T-helper 1 cell treated with Interleukin-12 subunit alpha and Interleukin-12 subunit beta and Interleukin-4 antibody, amounts not matched to agents 30 μg/mL and 1 μg/mL, for 36 hours (primary cell): ENCODE data around the gene GCFC2.
"Not testable (repeated sequence)": the region's sequence is repeated elsewhere in the genome, so short reads cannot be mapped to it uniquely, and the experiment has no call there.

ENCODE experiments used
- H3K27ac Mint-ChIP-seq: one replicate; pipeline ENCODE4 v1.8.0; 2021; ENCODE audit warnings: mild to moderate bottlenecking, mixed read lengths
- H3K27me3 Mint-ChIP-seq: one replicate; pipeline ENCODE4 v1.8.0; 2021; ENCODE audit warnings: low read depth, mixed read lengths
- H3K36me3 Mint-ChIP-seq: one replicate; pipeline ENCODE4 v1.8.0; 2021; ENCODE audit warnings: low read depth, mixed read lengths
- H3K4me1 Mint-ChIP-seq: one replicate; pipeline ENCODE4 v1.8.0; 2021; ENCODE audit warnings: low read depth, mixed read lengths
- H3K4me3 Mint-ChIP-seq: one replicate; pipeline ENCODE4 v1.8.0; 2021; ENCODE audit warnings: mild to moderate bottlenecking, moderate library complexity, mixed read lengths
- H3K9me3 Mint-ChIP-seq: one replicate; pipeline ENCODE4 v1.8.0; 2021; ENCODE audit warnings: mixed read lengths

GCFC2 gene

GRCh38 chr2:75710577-75711253 lies at the start of gene GCFC2:
Gene GCFC2 (minus strand): TSS chr2:75710915. CDS start chr2:75710855, 60 bp downstream.
- H3K9me3 Mint-ChIP-seq = no peaks in the 10 kb centered on the region
- H3K4me1 Mint-ChIP-seq = peaks cover 19% of the 10 kb centered on the region
- H3K36me3 Mint-ChIP-seq = peaks cover 4% of the 10 kb centered on the region
- H3K4me3 Mint-ChIP-seq = peak within 1 kb of the TSS; percentile 88
- H3K27me3 Mint-ChIP-seq = peaks cover 8% of the 10 kb centered on the region
- peak within 1 kb of the TSS; percentile 90 for H3K27ac Mint-ChIP-seq

GRCh38 chr2:75752828-75753227 lies 42.1 kb upstream of the GCFC2 start:
- Mint-ChIP-seq H3K4me1 (no peaks in the 10 kb centered on the region), H3K27ac (no peak overlapping the region), H3K36me3 (no peaks in the 10 kb centered on the region), H3K4me3 (no peak overlapping the region), H3K27me3 (peaks cover 6% of the 10 kb centered on the region), H3K9me3 (no peaks in the 10 kb centered on the region)

GRCh38 chr2:75751824-75752468 lies 41.2 kb upstream of the GCFC2 start:
- H3K4me3 Mint-ChIP-seq = no peak overlapping the region
- H3K9me3 Mint-ChIP-seq = no peaks in the 10 kb centered on the region
- H3K27ac Mint-ChIP-seq = no peak overlapping the region
- H3K27me3 Mint-ChIP-seq = peaks cover 6% of the 10 kb centered on the region
- H3K36me3 Mint-ChIP-seq = no peaks in the 10 kb centered on the region
- H3K4me1 Mint-ChIP-seq = no peaks in the 10 kb centered on the region

GRCh38 chr2:75751360-75751759 lies 40.6 kb upstream of the GCFC2 start:
- H3K36me3 Mint-ChIP-seq = no peaks in the 10 kb centered on the region
- H3K4me3 Mint-ChIP-seq = no peak overlapping the region
- no peaks in the 10 kb centered on the region for H3K4me1 Mint-ChIP-seq
- no peaks in the 10 kb centered on the region for H3K9me3 Mint-ChIP-seq
- no peak overlapping the region for H3K27ac Mint-ChIP-seq
- peaks cover 6% of the 10 kb centered on the region for H3K27me3 Mint-ChIP-seq

DNA sequence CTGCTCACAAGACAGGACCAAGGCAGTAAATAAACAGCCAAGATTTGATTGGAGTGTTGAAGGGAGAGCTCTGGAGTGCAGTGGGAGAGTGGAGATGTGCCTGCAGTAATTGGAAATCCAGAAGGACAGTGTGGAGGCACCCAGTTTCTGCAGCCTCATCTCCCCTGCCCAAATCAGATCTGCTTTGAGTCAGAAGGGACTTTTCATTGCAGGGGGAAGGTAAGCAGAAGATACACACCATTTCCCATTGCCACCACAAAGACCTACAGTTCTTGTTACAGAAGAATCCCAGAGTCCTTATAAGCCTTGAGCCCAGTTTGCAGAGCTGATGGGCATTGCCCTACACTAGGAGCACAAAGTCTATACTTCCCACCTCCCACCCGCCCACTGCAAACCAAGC lies 27.2 kb upstream of the GCFC2 start:
- Mint-ChIP-seq H3K36me3 (no peaks in the 10 kb centered on the region), H3K27me3 (no peaks in the 10 kb centered on the region), H3K27ac (no peak overlapping the region), H3K9me3 (peaks cover 7% of the 10 kb centered on the region), H3K4me3 (no peak overlapping the region), H3K4me1 (no peaks in the 10 kb centered on the region)

- Mint-ChIP-seq H3K27me3 (no peaks in the 10 kb centered on the region), H3K4me1 (no peaks in the 10 kb centered on the region), H3K36me3 (no peaks in the 10 kb centered on the region), H3K9me3 (peaks cover 4% of the 10 kb centered on the region), H3K4me3 (no peak overlapping the region), H3K27ac (no peak overlapping the region)
Observed at GRCh38 chr2:75736276-75736675, 25.6 kb upstream of the GCFC2 start.

- Mint-ChIP-seq H3K27me3 (peaks cover 14% of the 10 kb centered on the region), H3K36me3 (no peaks in the 10 kb centered on the region), H3K4me1 (no peaks in the 10 kb centered on the region), H3K27ac (no peak overlapping the region), H3K4me3 (no peak overlapping the region), H3K9me3 (no peaks in the 10 kb centered on the region)
Observed at GRCh38 chr2:75729861-75730260, 19.1 kb upstream of the GCFC2 start.

- no peak overlapping the region for H3K4me3 Mint-ChIP-seq
Observed at GRCh38 chr2:75728614-75729419, 18.1 kb upstream of the GCFC2 start.

GRCh38 chr2:75722687-75723086 lies 12.0 kb upstream of the GCFC2 start:
- peaks cover 45% of the 10 kb centered on the region for H3K27me3 Mint-ChIP-seq
- no peak overlapping the region for H3K4me3 Mint-ChIP-seq
- H3K4me1 Mint-ChIP-seq = no peaks in the 10 kb centered on the region
- no peak overlapping the region for H3K27ac Mint-ChIP-seq
- no peaks in the 10 kb centered on the region for H3K9me3 Mint-ChIP-seq
- no peaks in the 10 kb centered on the region for H3K36me3 Mint-ChIP-seq

More at GRCh38 chr2:75728614-75729419, 18.1 kb upstream of the GCFC2 start:
- Mint-ChIP-seq H3K9me3 (no peaks in the 10 kb centered on the region), H3K27ac (no peak overlapping the region), H3K27me3 (peaks cover 16% of the 10 kb centered on the region), H3K36me3 (no peaks in the 10 kb centered on the region), H3K4me1 (no peaks in the 10 kb centered on the region)

DNA sequence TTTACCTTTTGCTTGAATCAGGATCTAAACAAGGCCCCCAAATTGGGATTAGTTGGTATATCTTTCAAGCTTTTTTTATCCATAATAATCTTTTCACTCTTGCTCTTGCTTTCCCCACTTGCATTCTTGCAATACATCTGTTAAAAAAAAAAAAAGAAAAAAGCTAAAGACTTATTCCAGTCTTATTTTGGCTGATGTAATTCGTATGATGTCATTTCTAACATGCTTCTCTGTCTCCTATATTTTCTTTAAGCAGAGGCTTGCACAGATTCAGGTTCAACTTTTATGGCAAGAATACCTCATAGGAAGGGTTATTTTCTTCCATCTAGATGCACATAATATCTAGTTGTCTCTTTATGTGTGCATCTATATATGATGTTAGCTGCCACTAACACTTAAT lies 9.8 kb upstream of the GCFC2 start:
- H3K27ac Mint-ChIP-seq = no peak overlapping the region
- no peaks in the 10 kb centered on the region for H3K9me3 Mint-ChIP-seq
- no peaks in the 10 kb centered on the region for H3K4me1 Mint-ChIP-seq
- H3K4me3 Mint-ChIP-seq = no peak overlapping the region
- H3K36me3 Mint-ChIP-seq = no peaks in the 10 kb centered on the region
- H3K27me3 Mint-ChIP-seq = peaks cover 36% of the 10 kb centered on the region

DNA sequence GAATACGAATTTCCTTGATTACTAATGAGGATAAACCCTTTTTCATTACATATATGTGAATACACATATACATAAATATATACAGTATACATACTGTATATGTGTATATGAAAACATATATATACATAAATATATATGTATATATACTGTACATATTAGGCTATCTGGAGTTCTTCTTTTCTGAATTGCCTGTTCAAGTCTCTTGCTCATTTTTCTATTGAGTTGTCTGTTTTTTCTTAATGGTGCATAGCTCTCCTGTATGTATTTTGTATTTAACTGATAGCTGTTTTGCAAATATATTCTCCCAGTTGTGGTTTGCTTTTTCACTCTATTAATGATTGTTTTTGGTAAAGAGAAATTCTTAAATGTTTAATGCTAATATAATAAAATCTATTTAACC lies 8.9 kb upstream of the GCFC2 start:
- no peaks in the 10 kb centered on the region for H3K36me3 Mint-ChIP-seq
- no peaks in the 10 kb centered on the region for H3K4me1 Mint-ChIP-seq
- H3K27ac Mint-ChIP-seq = no peak overlapping the region
- H3K9me3 Mint-ChIP-seq = no peaks in the 10 kb centered on the region
- H3K27me3 Mint-ChIP-seq = peaks cover 44% of the 10 kb centered on the region
- no peak overlapping the region for H3K4me3 Mint-ChIP-seq

GRCh38 chr2:75716406-75716805 lies 5.7 kb upstream of the GCFC2 start:
- Mint-ChIP-seq H3K27ac (no peak overlapping the region), H3K36me3 (no peaks in the 10 kb centered on the region), H3K4me3 (no peak overlapping the region), H3K27me3 (peaks cover 24% of the 10 kb centered on the region), H3K4me1 (no peaks in the 10 kb centered on the region), H3K9me3 (no peaks in the 10 kb centered on the region)

- not testable (repeated sequence) for H3K27ac Mint-ChIP-seq, H3K36me3 Mint-ChIP-seq, H3K27me3 Mint-ChIP-seq, H3K9me3 Mint-ChIP-seq
- Mint-ChIP-seq H3K4me3 (peak overlapping the region; percentile 88), H3K4me1 (peaks cover 15% of the 10 kb centered on the region)
Observed at GRCh38 chr2:75711590-75711989, 875 bp upstream of the GCFC2 start.

- H3K9me3 Mint-ChIP-seq = no peaks in the 10 kb centered on the region
Observed at GRCh38 chr2:75710220-75710576, 517 bp downstream of the GCFC2 start.

DNA sequence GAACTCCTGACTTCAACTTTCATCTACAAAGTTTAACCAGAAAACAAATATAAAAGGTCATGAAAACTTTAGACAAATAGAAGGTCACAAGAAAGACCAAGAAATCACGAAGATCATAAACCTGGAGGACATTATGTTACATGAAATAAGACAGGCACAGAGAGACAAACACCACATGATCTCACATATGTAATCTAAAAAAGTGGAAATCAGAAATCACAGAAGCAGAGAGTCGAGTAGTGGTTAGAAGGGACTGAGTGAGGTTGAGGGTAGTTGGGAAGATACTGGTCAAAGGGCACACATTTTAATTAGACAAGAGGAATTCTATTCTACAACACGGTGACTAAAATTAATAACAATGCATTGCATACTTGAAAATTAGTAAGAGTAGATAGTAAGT lies 1.4 kb downstream of the GCFC2 start:
- Mint-ChIP-seq H3K36me3 (peaks cover 12% of the 10 kb centered on the region), H3K9me3 (no peaks in the 10 kb centered on the region), H3K27me3 (no peaks in the 10 kb centered on the region), H3K4me1 (peaks cover 19% of the 10 kb centered on the region), H3K27ac (peak overlapping the region; percentile 53), H3K4me3 (peak overlapping the region; percentile 76)

More at GRCh38 chr2:75710220-75710576, 517 bp downstream of the GCFC2 start:
- H3K4me3 Mint-ChIP-seq = peak overlapping the region; percentile 88
- peaks cover 19% of the 10 kb centered on the region for H3K4me1 Mint-ChIP-seq
- H3K36me3 Mint-ChIP-seq = peaks cover 6% of the 10 kb centered on the region
- peaks cover 6% of the 10 kb centered on the region for H3K27me3 Mint-ChIP-seq
- H3K27ac Mint-ChIP-seq = peak overlapping the region; percentile 86
